Dedifferentiated amniotic fluid mesenchymal stem cell (primary cell): ENCODE measurements around the gene TIPARP.
"Not testable (repeated sequence)": the region's sequence is repeated elsewhere in the genome, so short reads cannot be mapped to it uniquely, and the experiment has no call there.

Experiments
- DNase-seq: peaks from one replicate; pipeline ENCODE4 v3.0.0-alpha.2; 2016; ENCODE audit errors: extremely low spot score

TIPARP gene

DNA sequence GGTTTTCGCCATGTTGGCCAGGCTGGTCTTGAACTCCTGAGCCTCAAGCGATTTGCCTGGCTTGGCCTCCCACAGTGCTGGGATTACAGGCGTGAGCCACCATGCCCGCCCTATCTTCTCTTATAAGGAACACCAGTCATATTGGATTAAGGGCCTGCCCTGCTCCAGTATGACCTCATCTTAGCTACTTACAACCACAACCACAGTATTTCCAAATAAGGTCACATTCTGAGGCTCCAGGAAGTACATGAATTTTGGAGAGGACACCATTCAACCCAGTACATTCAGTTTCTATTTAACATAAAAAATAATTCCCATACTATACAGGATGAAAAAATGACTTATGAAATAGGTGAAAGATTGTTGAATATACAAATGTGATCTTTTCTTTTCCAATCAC is 37.6 kb downstream of the TIPARP start:
- DNase-seq = not testable (repeated sequence)

DNA sequence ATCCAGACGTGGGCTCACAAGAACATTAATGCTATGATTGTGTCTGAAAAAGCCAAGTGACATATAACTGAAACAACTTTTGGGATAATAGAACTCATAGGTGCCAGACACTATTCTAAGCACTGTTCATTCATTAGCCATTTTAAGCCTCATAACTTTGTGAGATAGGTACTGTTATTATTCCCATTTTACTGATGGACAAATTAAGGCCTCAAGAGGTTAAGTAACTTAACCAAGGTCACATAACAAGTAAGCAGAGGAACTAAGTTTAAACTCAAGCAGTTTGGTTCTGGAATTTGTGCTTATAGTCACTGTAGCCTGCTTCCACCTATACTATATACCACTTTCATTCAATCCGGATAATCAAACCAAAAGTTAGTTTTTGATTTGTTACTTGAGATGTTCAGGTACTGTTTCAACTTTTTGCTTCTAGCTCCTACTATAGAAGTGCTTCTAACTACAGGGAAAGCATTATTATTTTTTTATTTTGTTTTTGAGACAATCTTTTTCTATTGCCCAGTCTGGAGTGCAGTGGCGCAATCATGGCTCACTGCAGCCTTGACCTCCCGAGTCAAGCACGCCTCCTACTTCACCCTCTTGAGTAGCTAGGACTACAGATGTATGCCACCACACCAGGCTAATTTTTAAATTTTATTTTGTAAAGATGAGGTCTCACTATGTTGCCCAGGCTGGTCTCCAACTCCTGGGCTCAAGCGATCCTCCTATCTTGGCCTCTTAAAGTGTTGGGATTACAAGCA is 41.9 kb downstream of the TIPARP start:
- no peak for DNase-seq

DNA sequence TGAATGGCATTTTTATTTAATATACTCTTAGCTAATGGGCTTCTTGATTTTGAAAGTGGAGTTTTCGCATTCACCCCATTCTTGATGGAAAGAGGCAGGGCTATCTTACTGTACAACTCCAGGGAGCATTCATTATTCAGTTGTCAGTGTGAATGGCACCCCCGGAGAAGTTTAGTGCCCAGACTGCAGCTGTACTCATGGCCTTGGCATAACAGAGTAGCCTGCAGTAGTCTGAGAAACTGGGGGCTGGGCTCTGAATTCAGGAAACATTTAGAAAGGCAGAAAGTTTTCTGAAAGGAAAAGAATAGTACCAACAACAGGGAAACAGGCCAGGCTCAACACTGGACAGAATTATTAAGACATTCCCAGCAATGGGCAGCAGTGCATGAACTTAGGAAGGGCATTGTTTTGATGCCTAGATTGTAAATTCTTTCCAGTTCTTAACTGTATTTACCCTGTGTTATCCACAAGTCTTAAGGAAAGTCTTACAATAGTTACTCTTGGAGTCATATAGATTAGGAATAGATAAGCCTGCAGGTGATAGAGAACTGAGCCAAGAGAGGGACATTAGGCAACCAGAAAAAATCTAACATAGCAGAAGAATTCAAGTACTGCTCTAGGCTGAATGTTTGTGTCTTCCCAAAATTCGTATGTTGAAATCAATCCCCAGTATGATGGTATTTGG is 44.4 kb downstream of the TIPARP start:
- no peak for DNase-seq

DNA sequence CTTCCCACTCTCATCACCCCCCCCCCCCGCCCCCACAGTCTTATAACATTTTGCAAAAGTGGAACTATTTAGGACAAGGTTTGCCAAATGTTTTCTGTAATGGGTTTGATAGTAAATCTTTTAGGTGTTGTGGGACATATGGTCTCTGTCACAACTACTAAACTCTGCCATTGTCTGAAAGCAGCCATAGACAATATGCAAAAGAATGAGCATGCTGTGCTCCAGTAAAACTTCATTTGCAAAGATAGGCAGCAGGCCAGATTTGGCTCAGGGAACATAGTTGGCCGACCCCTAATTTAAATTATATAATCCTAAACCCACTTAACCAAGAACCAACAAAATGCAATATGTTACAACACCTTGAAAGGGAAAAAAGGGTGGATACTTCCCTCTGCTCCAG is 46.4 kb downstream of the TIPARP start:
- no peak for DNase-seq

DNA sequence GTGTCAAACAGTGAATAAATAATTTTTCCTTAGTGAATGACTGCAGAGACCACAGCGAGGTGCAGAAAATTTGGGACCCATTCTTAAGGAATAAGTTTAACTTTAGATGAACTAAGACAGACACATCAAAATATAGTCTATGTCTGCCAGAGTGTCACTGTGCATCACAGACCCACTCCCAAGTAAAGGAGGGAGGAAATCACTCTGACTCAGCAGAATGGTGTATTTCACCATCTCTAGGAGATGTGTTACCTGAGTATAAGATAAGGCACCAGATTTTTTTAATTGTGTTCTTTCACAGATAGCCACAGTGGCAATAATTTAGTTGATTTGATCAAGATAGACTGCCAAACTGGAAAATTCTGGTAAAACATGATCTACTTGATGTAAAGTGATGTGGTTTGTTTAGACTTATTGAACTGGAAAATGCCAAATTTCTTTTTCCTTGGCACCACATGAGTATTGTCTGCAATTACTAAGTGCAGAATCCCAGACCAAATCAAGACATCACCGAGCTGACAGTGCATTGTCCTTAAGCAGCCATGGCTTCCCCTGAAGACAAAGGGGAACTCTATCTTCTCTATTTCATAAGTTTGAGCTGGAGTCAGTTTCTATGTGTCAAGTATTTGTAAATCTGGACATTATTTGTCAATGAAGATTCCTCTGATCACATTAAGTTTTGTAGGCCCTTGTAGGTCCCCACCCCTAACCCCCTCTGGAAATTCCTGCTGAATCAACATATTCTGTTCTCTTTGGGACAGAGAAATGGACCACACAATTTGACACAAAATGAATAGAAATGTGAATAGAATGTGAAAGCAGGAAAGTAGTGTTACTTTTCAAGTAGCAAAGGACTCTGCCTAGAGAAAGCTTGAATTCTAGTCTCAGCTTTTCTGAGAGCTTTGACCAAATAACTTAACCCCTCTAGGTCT is 47.6 kb downstream of the TIPARP start:
- no peak for DNase-seq

DNA sequence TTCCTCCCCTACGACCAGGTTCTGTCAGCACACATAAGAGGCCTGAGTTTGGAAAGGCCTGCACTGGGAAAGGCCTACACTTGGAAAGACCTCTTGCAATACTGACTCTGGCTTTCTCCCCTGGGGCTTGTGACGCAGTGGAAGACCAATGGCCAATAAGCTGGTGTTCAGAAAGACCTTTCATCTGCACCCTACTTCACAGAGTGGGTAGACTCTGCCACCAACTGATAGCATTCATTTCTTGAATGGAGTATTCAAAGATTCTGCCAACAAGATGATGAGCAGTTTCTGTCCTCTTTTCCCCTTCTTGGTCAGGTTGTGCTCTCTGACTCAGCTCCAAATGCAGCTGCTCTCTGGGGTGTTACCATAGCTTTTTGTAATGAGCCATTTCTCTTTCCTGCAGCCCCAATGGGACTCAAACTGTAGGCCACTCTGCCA is 48.8 kb downstream of the TIPARP start:
- DNase-seq = no peak

DNA sequence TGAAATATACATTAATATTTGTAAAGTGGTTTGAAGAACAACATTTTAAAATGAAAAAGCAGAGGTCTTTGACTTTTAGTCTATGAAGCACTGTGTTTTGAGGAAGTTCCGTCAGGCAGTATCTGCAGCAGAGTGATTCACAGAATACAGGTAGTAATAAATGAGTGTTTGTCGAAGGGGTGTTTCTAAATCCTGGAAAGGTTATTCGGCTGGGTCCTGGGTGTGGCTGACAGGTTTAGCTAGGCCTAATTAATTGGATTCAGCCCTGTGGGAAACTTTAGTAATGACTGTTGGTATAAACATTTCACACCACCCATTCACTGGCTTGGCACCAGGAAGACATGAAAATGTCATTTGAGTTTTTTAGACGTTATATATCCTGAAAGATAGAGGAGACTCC is 51.3 kb downstream of the TIPARP start:
- no peak for DNase-seq

DNA sequence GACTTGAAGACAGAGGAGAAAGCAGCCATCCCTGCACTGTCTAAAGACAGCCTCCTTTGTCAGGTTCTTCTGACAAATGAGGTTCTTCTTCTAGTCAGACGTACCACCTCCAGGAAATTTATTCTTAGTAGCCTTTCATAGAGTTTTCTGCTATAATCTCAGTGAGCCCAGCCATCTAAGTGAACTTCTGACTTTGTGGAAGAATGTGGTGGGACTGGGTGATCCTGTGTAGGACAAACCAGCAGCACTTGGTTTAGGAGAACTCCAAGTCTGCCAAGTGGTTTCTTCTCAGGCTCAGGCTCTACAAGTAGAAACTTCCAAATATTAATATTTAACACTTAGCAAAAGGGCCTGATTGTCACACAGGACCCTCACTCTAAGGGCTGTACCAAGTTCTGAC is 52.1 kb downstream of the TIPARP start:
- no peak for DNase-seq

DNA sequence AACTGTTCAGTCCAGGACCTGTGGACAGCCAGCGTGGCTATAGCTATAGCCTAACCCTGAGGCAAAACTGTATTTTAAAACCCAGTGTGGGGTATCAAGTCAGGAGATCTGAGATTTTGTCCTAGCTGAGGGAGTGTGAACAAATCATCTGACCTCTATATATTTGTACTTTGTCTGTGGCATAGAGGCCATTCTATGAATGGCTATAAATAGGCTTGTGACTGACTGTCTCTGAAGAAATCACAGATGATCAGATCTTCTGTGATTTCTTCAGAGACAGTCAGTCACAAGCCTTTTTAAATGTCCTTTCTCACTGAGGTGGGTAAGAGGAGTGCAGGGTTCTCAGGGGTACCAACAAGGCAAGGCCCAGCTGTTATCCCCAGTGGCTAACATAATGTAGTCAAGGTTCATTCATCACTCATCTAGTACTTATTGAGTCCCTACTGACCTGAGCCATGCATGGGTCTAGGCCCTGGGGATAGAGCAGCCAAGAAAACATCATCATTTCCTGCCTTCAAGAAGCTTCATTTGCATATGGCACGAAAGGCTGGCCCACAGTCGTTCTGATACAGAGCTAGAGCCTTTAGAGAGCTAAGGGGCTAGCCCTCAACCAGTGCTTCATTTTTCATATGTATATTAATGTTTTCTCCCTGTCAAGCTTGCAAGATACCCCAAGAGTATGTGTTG is 53.3 kb downstream of the TIPARP start:
- DNase-seq = no peak

DNA sequence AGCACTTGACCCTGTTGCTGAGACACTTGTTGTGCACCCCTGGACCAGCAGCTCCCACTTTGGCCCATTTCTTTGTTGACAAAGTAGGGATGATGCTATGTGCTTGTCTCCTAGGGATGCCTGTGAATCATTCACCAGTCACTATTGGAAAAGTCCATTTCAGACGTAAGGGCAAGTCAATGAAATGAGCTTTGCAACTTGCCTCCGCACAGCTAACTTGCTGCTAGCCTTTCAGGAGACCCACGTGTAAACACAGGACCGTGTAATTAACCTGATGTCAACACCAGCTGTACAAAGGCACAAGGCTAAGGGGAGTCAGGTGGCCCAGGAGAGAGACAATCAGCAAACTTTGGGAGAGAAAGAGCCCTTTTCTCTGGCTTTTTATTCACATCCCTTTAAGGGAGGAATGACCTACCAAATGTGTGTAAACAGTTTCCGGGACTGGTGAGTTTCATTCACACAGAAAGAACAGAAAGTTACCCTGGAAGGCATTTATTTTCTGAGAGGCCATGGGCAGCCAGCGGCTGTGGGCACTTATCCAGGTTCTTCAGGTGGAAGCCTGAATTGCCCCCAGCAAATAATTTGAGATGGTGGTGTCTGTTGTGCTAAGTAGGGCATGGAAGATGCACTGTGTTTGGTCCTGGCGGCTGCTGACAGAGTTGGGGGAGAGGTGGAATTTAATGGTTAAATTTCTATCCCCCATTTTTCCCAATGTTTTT is 54.0 kb downstream of the TIPARP start:
- DNase-seq = no peak

DNA sequence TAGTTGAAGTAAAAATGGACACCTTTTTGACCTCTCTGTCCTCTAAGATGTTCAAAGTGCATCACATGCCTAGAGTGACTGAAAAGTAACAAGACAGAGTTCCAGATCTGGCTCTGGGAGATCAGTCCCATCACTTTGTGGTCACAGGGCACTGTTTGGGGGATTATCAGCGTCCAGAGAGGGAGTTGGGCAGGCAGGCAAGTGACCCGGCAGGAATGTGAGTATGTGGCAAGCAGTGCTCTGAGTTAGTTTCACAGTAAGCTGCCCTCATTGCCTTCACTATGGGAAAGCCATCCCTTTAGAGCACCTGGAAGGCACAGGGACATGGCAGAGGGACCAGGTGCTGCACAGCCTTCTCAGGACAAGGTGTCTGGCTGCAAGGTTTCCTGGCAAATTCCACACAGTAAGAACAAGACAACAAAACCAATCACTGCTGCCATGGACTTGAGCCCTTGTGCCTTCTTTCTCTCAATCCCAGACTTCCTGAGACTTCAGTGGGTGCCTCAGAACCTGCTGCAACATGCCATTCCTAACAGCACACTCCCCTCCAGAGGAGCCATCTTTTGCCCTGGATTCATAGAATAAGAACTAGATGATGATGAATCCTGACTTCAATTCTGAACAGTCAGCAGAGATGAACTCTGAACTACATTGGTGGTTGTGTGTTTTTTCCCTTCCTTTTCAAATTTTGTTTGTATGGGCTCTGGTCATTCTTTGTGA is 55.2 kb downstream of the TIPARP start:
- no peak for DNase-seq

DNA sequence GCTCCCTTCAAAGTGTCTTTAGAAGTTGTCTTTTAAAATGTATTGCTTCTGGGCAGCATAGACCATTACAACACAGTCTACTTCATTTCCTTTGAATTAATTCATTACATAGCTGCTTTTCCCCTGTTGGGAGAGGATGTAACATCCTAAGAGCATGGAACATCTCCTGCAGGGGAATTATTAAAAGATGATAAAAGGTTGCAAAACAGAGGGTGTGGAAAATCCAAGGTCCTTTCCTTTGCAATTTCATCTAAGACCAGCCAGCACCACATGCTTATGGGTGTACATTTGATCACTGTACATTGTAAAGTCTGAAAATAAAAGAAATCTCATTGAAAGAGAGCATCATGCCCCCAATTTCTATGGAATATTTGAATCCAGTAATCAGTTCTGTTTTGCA is 57.4 kb downstream of the TIPARP start:
- DNase-seq = no peak

DNA sequence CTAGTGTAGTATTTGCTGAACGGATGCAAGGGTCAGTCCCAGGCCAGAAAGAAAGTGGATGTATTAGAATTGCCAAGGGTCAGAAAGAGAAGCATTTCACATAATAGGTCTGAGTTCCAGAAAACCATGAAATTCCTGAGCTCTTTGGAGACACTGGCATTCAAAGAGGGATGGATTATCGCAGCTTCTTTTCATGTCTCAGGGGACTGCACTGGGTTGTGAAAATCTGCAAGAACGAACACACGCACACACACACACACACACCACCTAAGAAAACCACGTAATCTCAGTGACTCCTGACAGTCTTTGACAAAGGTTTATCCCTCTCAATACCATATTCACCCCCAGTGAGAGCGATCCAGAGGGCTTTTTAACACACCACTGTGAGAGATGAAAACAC is 57.9 kb downstream of the TIPARP start:
- DNase-seq = no peak

DNA sequence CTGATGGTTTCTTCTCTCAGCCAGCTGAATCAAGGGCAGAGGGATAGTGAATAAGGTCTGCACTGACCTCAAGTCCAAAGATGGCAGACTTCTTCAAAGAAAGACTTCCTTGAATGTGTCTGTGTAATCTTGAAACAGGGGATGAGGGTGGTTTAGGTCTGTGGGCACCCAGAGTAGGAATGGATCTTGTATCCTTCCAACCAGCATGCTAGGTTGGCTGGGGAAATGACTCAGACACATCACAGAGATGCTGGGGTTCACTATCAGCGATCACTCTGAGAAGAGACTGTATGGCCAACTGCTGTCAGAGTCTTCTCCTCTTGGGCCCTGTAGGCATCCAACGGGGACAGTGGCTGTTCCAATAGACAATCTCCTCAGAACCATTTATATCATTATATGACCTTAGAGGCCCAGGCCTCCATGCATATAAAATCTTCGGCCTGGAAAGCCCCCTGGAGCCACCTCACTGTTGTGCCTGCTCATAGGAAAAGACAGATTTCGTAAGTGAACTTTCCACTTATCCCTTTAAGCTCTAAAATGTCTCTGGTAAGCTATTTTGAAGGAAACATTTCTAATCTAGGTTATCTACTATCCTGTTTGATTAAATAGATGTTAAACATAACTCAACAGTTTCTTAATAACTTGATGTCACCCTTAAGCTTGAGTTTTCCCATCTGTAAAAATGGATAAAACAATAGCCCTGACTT is 58.5 kb downstream of the TIPARP start:
- no peak for DNase-seq

DNA sequence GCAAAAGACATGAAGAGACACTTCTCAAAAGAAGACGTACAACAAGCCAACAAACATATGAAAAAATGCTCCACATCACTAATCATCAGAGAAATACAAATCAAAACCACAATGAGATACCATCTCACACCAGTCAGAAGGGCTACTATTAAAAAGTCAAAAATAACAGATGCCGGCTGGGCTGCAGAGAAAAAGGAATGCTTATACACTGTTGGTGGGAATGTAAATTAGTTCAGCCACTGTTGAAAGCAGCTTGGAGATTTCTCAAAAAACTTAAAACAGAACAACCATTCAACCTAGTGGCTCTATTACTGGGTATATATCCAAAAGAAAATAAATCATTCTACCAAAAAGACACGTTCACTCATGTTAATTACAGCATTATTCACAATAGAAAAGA is 60.3 kb downstream of the TIPARP start:
- not testable (repeated sequence) for DNase-seq

DNA sequence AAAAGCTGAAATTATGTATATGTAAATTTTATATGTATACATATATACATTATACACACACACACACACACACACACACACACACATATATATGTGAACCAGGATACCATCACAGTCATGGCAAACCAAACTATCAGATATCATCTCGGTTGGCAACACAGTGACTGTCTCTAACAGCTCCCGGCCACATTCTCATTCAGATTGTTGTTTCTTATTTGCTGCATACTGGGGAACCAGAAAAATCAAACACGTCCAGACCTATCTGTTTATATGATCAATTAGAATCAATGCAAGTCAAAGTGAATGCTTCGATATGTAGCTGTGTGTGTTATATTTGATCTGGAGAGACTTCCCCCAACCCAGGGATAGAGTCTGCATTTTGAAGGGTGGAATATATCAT is 61.1 kb downstream of the TIPARP start:
- DNase-seq = no peak

DNA sequence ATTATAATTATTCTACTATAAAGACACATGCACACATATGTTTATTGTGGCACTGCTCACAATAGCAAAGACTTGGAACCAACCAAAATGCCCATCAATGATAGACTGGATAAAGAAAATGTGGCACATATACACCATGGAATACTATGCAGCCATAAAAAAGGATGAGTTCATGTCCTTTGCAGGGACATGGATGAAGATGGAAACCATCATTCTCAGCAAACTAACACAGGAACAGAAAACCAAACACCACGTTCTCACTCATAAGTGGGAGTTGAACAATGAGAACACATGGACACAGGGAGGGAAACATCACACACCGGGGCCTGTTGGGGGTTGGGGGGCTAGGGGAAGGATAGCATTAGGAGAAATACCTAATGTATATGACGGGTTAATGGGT is 62.7 kb downstream of the TIPARP start:
- not testable (repeated sequence) for DNase-seq

DNA sequence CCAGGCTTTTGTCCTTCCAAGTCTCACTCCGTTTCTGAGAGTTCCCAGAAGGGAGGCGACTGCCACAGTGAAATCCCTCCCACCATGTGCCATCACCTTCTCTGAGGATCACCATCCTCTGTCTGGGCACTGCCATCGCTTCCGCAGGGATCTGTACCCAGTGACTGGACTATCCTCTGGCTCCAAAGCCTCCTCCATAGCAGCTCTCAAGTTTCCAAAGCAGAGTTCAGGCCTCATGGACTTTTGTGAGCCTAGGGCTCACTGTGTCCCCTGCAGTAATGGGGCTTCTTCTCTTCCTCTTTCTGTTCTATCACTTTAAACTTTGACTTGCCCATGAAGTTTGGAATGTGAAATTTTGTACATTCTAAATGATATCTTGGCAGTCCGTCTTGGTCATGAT is 63.9 kb downstream of the TIPARP start:
- no peak for DNase-seq

DNA sequence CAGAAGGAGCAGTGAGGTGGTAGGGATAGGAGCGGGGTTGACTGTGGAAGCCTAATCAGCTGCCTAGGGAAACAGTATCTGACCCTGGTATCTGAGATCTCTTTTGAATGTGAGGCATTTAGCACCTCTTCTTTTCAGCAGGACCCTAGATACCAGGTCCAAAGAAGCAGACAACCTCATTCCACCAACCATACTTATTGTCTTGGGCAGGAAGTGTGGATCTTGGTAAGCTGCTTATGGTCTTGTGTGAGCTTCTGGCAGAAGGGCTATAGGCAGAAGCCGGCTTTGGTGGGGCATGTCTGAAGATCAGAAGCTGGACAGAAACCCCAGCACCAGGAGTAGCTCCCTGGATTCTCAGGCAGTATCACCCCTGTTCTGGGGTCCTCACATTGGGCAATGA is 65.6 kb downstream of the TIPARP start:
- DNase-seq = no peak

DNA sequence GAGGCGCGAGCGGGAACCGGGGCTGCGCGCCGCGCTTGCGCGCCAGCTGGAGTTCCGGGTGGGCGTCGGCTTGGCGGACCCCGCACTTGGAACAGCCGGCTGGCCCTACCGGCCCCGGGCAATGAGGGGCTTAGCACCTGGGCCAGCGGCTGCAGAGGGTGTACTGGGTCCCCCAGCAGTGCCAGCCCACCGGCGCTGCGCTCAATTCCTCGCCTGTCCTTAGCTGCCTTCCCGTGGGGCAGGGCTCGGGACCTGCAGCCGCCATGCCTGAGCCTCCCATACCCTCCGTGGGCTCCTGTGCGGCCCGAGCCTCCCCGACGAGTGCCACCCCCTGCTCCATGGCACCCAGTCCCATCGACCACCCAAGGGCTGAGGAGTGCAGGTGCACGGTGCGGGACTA is 66.2 kb downstream of the TIPARP start:
- not testable (repeated sequence) for DNase-seq
